Middle frontal gyrus (tissue), 1 donor: Measurements from ENCODE around the gene PLEKHG7.
"Not testable (repeated sequence)": the region's sequence is repeated elsewhere in the genome, so short reads cannot be mapped to it uniquely, and the experiment has no call there.

ENCODE experiments used
- DNase-seq: peaks from one replicate; pipeline ENCODE4 v3.0.0-alpha.2; 2015; ENCODE audit warnings: low spot score; ENCODE audit errors: extremely low spot score

The PLEKHG7 gene

DNA sequence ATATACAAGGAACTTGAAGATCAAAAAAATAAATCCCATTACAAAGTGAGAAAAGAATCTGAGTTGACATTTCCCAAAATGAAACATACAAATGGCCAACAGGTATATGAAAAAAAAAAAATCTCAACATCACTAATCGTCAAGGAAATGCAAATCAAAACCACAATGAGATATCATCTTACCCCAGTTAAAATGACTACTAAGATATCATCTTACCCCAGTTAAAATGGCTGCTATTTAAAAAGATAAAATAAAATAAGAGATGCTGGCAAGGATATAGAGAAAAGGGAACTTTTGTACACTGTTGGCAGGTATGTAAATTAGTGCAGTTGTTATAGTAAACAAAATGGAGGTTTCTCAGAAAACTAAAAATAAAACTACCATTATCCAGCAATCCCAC is 44.4 kb downstream of the PLEKHG7 start:
- DNase-seq, result no peak

DNA sequence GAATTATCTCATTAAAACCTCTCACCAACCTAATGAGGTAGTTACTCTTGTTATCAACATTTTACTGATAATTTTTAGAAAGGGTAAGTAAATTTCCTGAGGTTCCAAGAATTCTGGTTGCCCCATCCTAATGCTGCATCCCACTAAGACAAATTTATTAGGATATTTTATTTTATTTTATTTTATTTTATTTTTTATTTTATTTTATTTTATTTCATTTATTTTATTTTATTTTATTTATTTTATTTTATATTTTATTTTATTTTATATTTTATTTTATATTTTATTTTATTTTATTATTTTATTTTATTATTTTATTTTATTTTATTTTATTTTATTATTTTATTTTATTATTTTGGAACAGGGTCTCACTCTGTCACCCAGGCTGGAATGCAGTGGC is 46.9 kb downstream of the PLEKHG7 start:
- DNase-seq, result not testable (repeated sequence)

GRCh38 chr12:92753976-92754885 is 51.4 kb downstream of the PLEKHG7 start:
- DNase-seq, result no peak

DNA sequence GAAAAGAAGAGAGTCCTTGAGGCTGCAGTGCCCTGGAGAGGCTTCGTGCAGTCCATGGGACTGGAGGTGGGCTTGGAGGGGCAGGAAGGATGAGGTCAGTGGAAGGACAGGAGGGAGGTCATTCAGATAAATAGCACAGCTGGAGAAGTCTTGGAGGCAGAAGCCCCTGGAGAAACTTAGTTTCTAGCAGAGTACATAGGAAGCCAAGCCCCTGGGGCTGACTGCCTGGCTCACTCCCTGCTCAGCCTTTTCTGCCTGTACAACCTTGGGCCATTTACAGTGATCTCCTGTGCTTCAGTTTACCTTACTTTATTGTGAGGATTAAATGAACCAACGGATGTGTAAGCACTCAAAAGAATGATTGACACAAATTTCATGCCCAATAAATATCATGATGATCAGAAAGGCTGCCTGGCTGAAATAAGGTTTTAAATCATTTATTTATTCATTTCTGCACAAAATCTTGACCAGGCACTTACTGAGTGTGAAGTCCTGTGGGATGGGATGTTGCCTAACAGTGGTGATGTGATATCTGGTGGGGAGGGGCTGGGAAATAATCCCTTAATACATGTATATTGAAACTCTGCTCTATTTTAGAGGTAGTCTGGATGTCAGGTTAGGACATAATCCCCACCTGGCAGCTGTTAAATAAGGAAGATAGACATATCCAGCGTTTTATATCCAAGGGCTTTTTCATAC is 54.3 kb downstream of the PLEKHG7 start:
- DNase-seq, result no peak

- no peak for DNase-seq
These were observed 54.9 kb downstream of the PLEKHG7 start for GRCh38 chr12:92757597-92758121.

- DNase-seq, result no peak
These were observed 57.0 kb downstream of the PLEKHG7 start for GRCh38 chr12:92759634-92760268.

- DNase-seq, result no peak
These were observed 60.0 kb downstream of the PLEKHG7 start for GRCh38 chr12:92762773-92763172.

DNA sequence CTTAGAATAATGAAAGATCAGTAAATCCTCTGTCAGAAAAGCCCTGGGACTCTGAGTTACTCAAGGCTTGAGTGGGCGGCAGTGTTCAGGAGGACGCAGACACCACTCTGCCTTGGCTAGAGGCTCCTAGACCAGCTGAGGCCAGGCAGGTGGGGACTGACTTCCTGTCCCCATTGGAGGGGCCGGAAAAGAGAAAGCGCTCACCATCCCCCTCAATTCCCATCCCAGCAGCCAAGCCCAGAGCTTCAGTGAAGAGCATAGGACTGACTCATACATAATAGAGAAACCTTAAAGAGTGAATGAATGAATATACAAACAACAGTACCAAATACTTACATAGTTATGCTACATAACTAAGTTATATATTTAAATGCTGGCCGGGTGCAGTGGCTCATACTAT is 62.0 kb downstream of the PLEKHG7 start:
- DNase-seq, result no peak

- DNase-seq, result no peak
These were observed 63.1 kb downstream of the PLEKHG7 start for GRCh38 chr12:92765871-92766270.

GRCh38 chr12:92769124-92769901 is 66.5 kb downstream of the PLEKHG7 start:
- no peak for DNase-seq

- DNase-seq, result no peak
These were observed 68.2 kb downstream of the PLEKHG7 start for GRCh38 chr12:92771001-92771400.

DNA sequence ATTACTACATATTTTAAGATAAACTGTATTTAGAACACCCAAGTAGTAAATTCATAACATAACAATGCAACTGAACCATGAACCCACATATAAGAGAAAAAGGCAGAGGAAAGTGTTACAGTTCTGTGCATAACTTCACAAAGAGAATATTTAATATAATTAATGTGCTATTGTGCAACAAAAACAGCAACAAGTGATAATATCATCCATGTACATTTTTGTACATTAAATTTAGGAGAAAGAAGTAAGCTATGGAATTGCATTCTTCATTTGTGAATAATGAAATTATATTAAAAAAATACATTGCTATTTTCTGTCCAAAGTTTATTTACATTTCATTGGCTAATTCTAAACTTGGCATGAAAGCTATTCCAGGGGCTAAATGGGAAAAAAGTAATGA is 72.6 kb downstream of the PLEKHG7 start:
- DNase-seq, result no peak

GRCh38 chr12:92778525-92778924 is 75.7 kb downstream of the PLEKHG7 start:
- DNase-seq, result no peak

- no peak for DNase-seq
These were observed 77.1 kb downstream of the PLEKHG7 start for GRCh38 chr12:92779902-92780301.

DNA sequence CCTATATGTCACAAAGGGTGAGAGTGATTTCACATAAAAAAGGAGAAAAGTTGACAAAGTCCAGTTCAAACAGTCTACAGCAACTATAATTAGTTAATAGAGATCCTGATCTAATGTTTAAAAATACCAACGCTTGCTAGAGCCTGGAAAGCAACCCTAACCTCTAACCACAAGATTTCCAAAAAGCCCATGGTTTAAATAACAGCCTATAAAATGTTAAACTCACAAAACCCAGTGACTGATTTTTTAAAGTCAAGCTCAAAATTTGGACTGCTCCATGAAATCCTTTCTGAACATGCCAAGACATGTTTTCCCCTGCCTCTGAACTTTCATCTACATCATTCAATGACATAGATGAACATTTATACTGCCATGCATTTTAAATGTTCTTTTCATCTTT is 81.6 kb downstream of the PLEKHG7 start:
- no peak for DNase-seq

- DNase-seq, result no peak
These were observed 82.2 kb downstream of the PLEKHG7 start for GRCh38 chr12:92784797-92785562.

DNA sequence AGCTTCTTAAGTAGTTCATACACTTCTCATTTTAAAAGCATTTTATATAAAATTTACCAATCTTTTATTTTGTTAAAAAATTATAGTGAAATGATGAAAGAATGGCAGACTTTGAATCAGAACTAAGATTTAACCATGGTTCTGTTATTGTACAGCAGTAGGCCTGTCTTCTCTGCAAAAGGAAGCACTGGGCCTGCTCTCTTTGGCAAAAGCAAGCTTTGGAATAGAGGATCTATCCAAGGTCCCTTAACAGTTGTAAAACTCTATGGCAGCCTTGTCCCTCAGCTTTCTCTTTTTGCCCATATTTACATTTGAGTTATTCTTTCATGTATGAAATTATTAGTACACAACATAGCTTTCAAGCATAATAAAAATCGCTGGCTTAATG is 82.8 kb downstream of the PLEKHG7 start:
- no peak for DNase-seq

DNA sequence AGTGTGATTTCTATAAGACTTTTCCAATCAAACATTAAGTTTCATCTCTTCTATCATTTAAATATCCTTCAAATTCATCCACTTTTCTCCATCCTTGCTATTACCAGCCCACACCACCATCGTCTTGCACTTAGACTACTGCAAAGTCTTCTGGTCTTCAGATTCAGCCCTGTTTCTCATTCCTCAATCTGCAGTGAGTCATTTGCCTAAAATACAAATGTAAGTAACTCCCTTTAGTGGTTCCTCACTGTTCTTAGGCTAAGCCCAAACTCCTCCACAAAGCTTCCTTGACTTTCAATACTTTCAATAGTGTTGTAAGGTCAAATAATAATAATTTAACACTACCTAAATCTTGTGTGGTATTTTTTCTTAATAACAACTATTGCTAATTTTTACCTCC is 83.3 kb downstream of the PLEKHG7 start:
- no peak for DNase-seq

- DNase-seq, result not testable (repeated sequence)
These were observed 91.6 kb downstream of the PLEKHG7 start for GRCh38 chr12:92794356-92794755.

DNA sequence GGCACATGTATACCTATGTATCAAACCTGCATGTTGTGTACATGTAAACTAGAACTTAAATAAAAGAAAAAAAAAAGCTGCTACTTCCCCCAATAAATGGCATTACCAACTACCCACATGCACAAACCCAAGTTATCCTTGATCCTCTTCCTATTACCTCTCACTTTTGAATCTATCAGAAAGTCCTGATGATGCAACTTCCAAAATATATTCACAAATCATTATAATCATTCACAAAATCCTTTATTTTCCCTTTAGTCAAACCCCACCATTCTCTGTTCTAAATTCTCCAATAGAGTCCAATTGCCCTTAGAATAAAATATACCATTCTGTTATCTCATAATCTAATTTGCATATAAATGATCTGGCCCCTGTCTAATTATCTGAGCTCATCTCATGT is 92.0 kb downstream of the PLEKHG7 start:
- no peak for DNase-seq
